GM12878 (cell line): Measurements from ENCODE around the gene APOA5. TPM values are rescaled to one million over a fixed set of nuclear protein-coding genes. Genes with fewer than 3 reads are reported as not detected.
"Not testable (repeated sequence)": the region's sequence is repeated elsewhere in the genome, so short reads cannot be mapped to it uniquely, and the experiment has no call there.

Experiments used
- ATAC-seq: fragments of 200-7000 bp; cut with Tn5 transposase; 3 replicates; pipeline ENCODE4 v1.9.1; 2020; ENCODE audit warnings: mild to moderate bottlenecking, moderate library complexity
- BruUV-seq: library from RNA; stranded (reverse); fragments of 400-500 nt; replicated peaks from 2 replicates; lab custom pipeline; 2021; lab: Mats Ljungman, UMichigan
- CTCF ChIA-PET: fragments of 300-600 bp; sonication (Branson Sonifier 250); formaldehyde crosslinking; extraction: SDS; loops from one replicate; lab custom pipeline; 2021; ENCODE audit warnings: inconsistent platforms; lab: Yijun Ruan, JAX
- POLR2A ChIA-PET: fragments of 350-600 bp; formaldehyde crosslinking; extraction: SDS; loops from one replicate; lab custom pipeline; 2021; ENCODE audit warnings: inconsistent platforms; lab: Charles Lee
- RAD21 ChIA-PET: fragments of 300-600 bp; sonication (Branson Sonifier 250); formaldehyde crosslinking; loops from one replicate; lab custom pipeline; 2023; ENCODE audit warnings: antibody characterized with exemption; ENCODE audit not compliant: unreplicated experiment; lab: Charles Lee
- SMC1A ChIA-PET: fragments of 300-600 bp; sonication (Branson Sonifier 250); formaldehyde crosslinking; loops from one replicate; lab custom pipeline; 2023; ENCODE audit not compliant: unreplicated experiment, uncharacterized antibody; lab: Charles Lee
- DNase-seq: peaks from one replicate; pipeline ENCODE4 v3.0.0-alpha.2; 2011; ENCODE audit warnings: low read depth, low spot score
- FAIRE-seq: peaks from 3 replicates; lab custom pipeline; 2011; peaks lifted over from hg19 to GRCh38; lab: Jason Lieb, UNC
- H2AFZ ChIP-seq: 2 replicates; pipeline ENCODE4 v1.6.0; 2011; ENCODE audit warnings: low read depth, low read length, control low read depth; ENCODE audit not compliant: control insufficient read depth
- H3K27ac ChIP-seq: 2 replicates; pipeline ENCODE4 v1.5.1; 2011; ENCODE audit warnings: control low read depth; ENCODE audit not compliant: control insufficient read depth, insufficient read depth
- H3K27me3 ChIP-seq, 2 experiments: replicated peaks in 1 of 2; 2 replicates each; pipeline versions ENCODE4 v1.6.0 to v1.6.1; 2011; ENCODE audit warnings: low read length in 1 of 2; ENCODE audit not compliant: control insufficient read depth in 2 of 2, insufficient read depth in 2 of 2
- H3K36me3 ChIP-seq, 2 experiments: 2 replicates each; pipeline ENCODE4 v1.5.1; 2011; ENCODE audit warnings: low read length in 1 of 2; ENCODE audit not compliant: control insufficient read depth in 2 of 2, insufficient read depth in 2 of 2
- H3K4me1 ChIP-seq: 2 replicates; pipeline ENCODE4 v1.6.1; 2011; ENCODE audit warnings: mild to moderate bottlenecking, low read length, moderate library complexity, mixed read lengths; ENCODE audit not compliant: control insufficient read depth, insufficient read depth
- H3K4me2 ChIP-seq: 2 replicates; pipeline ENCODE4 v1.6.0; 2011; ENCODE audit warnings: control low read depth; ENCODE audit not compliant: control insufficient read depth, insufficient read depth
- H3K4me3 ChIP-seq: fragments of 200-600 bp; sonication (generic); 2 replicates; pipeline ENCODE4 v1.5.1; 2016
- H3K79me2 ChIP-seq: 2 replicates; pipeline ENCODE4 v1.6.0; 2011; ENCODE audit warnings: low read length; ENCODE audit not compliant: control insufficient read depth, insufficient read depth
- H3K9ac ChIP-seq: 2 replicates; pipeline ENCODE4 v1.8.0; 2011; ENCODE audit warnings: low read length, control low read depth, mixed read lengths; ENCODE audit not compliant: control insufficient read depth, insufficient read depth
- H3K9me3 ChIP-seq: replicated peaks from 3 replicates; pipeline ENCODE4 v1.5.1; 2011; ENCODE audit warnings: mild to moderate bottlenecking, low read length; ENCODE audit not compliant: control insufficient read depth, insufficient read depth
- H4K20me1 ChIP-seq: 2 replicates; pipeline ENCODE4 v1.6.0; 2011; ENCODE audit not compliant: control insufficient read depth, insufficient read depth
- CEBPB ChIP-seq, 2 experiments: fragments of 150-350 bp in 1 of 2; IDR thresholded peaks; 2 replicates each; pipeline ENCODE4 v1.6.1; 2012 to 2014; ENCODE audit warnings: low read depth in 2 of 2, low read length in 2 of 2, borderline replicate concordance in 1 of 2, inconsistent platforms in 1 of 2
- DPF2 ChIP-seq: fragments of 450-650 bp; IDR thresholded peaks from 2 replicates; pipeline ENCODE4 v1.6.1; 2017; ENCODE audit warnings: mild to moderate bottlenecking
- EGR1 ChIP-seq, 2 experiments: IDR thresholded peaks; 1 replicate in 1 of 2; 2 replicates in 1 of 2; pipeline ENCODE4 v1.6.1; 2011 to 2012; ENCODE audit warnings: low read depth in 2 of 2, low read length in 2 of 2, borderline replicate concordance in 1 of 2, mild to moderate bottlenecking in 1 of 2, moderate library complexity in 1 of 2
- NFYA ChIP-seq: IDR thresholded peaks from 2 replicates; pipeline ENCODE4 v1.6.1; 2011; ENCODE audit warnings: low read depth, mild to moderate bottlenecking, low read length, improper control_type of control experiment, borderline replicate concordance
- RFX5 ChIP-seq: IDR thresholded peaks from 2 replicates; pipeline ENCODE4 v1.6.1; 2011; ENCODE audit warnings: low read depth, low read length, improper control_type of control experiment
- WGBS: methylation state at CpG from one replicate; pipeline ENCODE4 v1.1.6; 2016; ENCODE audit warnings: low lambda C conversion rate; ENCODE audit not compliant: insufficient replicate concordance, insufficient coverage; ENCODE audit errors: missing lambda C conversion rate; 5-methylcytosine and 5-hydroxymethylcytosine counted together
- in situ Hi-C: fragments of 300-500 bp; cut with MboI; formaldehyde crosslinking; loops from 9 replicates; pipeline ENCODE4 v1.14.3; 2018; ENCODE audit warnings: mixed read lengths
- intact Hi-C: fragments of 100-400 bp; cut with micrococcal nuclease; formaldehyde crosslinking; loops from one replicate; pipeline ENCODE4 v1.14.2; 2022; ENCODE audit not compliant: unreplicated experiment
- polyA plus RNA-seq, 11 experiments: library from polyadenylated mRNA; depleted of rRNA in 4 of 11; unstranded in 6 of 11; stranded (reverse) in 5 of 11; fragments of >200 nt; fragmentation: Nextera tagmentation in 4 of 11; fragmentation: Illumina TruSeq in 1 of 11; extraction: Ambion mirVana in 4 of 11; extraction: Trizol in 1 of 11; gene quantifications; 1 replicate in 1 of 11; 2 replicates in 10 of 11; pipeline versions ENCODE4 v1.2.1 to v1.2.3, GENCODE V29; 2011 to 2016; ENCODE audit warnings: inconsistent platforms in 2 of 11, missing spikeins in 2 of 11, low read depth in 1 of 11
- total RNA-seq, 4 experiments: library from RNA; depleted of rRNA in 3 of 4; stranded (reverse); fragments of >200 nt in 3 of 4; fragmentation: Illumina TruSeq in 1 of 4; extraction: Trizol in 1 of 4; gene quantifications; 2 replicates each; pipeline versions ENCODE4 v1.2.1 to v1.2.3, GENCODE V29; 2013 to 2021
- TF ChIP-seq, protein P1 (sequence below): fragments of 450-650 bp; IDR thresholded peaks from 2 replicates; pipeline ENCODE4 v1.6.1; 2017; ENCODE audit warnings: mild to moderate bottlenecking, low read depth, inconsistent platforms; ENCODE audit not compliant: poor library complexity, severe bottlenecking
- TF ChIP-seq, protein P2 (sequence below): IDR thresholded peaks from 2 replicates; pipeline ENCODE4 v1.6.1; 2011; ENCODE audit warnings: low read depth, mild to moderate bottlenecking, low read length, moderate library complexity, borderline replicate concordance; ENCODE audit errors: extremely low read depth
- TF ChIP-seq, protein P3 (sequence below): fragments of 450-650 bp; IDR thresholded peaks from 2 replicates; pipeline ENCODE4 v1.6.1; 2016; ENCODE audit warnings: mild to moderate bottlenecking, moderate library complexity, borderline replicate concordance

Gene APOA5
- total and polyA plus RNA-seq, 10 of the 15 experiments (the other 5 are each of a cell fraction or from before 2014, with no cell fraction given) = 0.15 TPM; not detected in 9

DNA sequence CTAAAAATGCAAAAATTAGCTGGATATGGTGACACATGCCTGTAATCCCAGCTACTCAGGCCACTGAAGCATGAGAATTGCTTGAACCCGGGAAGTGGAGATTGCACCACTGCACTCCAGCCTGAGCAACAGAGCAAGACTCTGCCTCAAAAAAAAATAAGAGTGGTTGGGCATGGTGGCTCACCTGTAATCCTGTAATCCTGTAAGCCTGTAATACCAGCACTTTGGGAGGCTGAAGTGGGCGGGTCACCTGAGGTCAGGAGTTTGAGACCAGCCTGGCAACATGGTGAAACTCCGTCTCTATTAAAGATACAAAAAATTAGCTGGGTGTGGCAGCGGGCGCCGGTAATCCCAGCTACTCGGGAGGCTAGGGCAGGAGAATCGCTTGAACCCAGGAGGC, 35.6 kb downstream of the APOA5 start:
- FAIRE-seq, H3K27me3 ChIP-seq, ATAC-seq, POLR2A ChIA-PET, SMC1A ChIA-PET, H3K4me2 ChIP-seq, BruUV-seq, H3K9ac ChIP-seq, H4K20me1 ChIP-seq, H2AFZ ChIP-seq, H3K79me2 ChIP-seq, H3K9me3 ChIP-seq, intact Hi-C loops, in situ Hi-C loops, RAD21 ChIA-PET, DNase-seq, H3K4me3 ChIP-seq, H3K27ac ChIP-seq, H3K4me1 ChIP-seq: not testable (repeated sequence)
- CTCF ChIA-PET = interaction anchor here (4.9 kb wide), 1 partner anchor 13 kb away, joined by 25 read pairs; no protein-coding TSS in a partner anchor
- peaks cover 8 to 36% of the 10 kb centered on the region in 2 experiments; a peak in 3 of 4 replicates for H3K36me3 ChIP-seq
- 95% methylated on average over 8 of the region's 8 CpGs for whole genome bisulfite sequencing

DNA sequence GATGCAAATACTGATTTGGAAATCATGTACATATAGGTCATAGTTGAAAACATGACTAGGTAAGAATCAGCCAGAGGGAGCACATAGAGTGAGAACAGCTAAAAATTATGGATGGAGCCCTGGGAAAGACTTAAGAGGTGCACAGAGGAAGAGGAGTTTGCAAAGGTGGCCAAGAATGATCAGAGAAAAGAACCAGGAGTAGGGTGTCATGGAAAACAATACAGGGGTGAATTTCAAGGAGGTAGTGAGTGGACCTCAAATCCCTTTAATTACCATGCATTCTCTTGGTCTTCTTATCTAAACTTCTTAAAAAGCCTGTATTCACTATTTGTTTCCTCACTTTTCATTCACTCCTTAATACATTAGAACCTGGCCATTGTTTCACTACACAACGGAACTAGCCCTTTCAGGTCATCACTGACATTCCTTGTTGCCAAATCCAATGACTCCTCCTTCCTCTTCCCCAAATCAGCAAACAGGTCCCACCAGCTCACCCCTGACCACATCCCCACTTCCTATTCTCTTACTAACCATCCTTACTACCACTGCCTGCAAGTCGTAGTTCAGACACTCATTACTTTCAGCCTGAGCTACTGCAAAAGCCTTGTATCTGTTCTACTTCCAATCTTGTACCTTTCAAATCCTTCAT, 41.5 kb downstream of the APOA5 start:
- Histone ChIP-seq H3K9me3 (no peaks in the 10 kb centered on the region), H3K27ac (no peak overlapping the region), H3K27me3 (no peaks in the 10 kb centered on the region), H2AFZ (no peak overlapping the region), H3K79me2 (no peaks in the 10 kb centered on the region), H3K36me3 (peaks cover 17 to 18% of the 10 kb centered on the region in 2 experiments; a peak in 3 of 4 replicates), H3K4me3 (no peak overlapping the region), H3K4me2 (no peak overlapping the region), H3K4me1 (no peaks in the 10 kb centered on the region), H3K9ac (no peak overlapping the region), H4K20me1 (no peaks in the 10 kb centered on the region)
- ATAC-seq (no peak), DNase-seq (no peak), FAIRE-seq (no peak)
- CTCF ChIA-PET = interaction anchor here (1.0 to 3.8 kb wide), 6 partner anchors 8 to 86 kb away, joined by 3 to 13 read pairs (median 5); partner anchors contain the start of gene APOA5
- no TSS peak for BruUV-seq
- RAD21 ChIA-PET = no interaction called here
- in situ Hi-C loops = no loop called here
- WGBS = 96% methylated on average over 2 of the region's 2 CpGs
- SMC1A ChIA-PET = interaction anchor here (1.1 kb wide), 1 partner anchor 15 kb away, joined by 5 read pairs; no protein-coding TSS in a partner anchor
- intact Hi-C loops = no loop called here
- POLR2A ChIA-PET = interaction anchor here (0.5 kb wide), 1 partner anchor 19 kb away, joined by 3 read pairs; no protein-coding TSS in a partner anchor
- no peak for TF ChIP-seq CEBPB (IDR thresholded peaks at IDR 0.05; ENCODE audit: borderline replicate concordance in 1 of 2, low read depth in 2 of 2, low read length in 2 of 2)
- no peak for TF ChIP-seq DPF2
- TF ChIP-seq, protein P1, sequence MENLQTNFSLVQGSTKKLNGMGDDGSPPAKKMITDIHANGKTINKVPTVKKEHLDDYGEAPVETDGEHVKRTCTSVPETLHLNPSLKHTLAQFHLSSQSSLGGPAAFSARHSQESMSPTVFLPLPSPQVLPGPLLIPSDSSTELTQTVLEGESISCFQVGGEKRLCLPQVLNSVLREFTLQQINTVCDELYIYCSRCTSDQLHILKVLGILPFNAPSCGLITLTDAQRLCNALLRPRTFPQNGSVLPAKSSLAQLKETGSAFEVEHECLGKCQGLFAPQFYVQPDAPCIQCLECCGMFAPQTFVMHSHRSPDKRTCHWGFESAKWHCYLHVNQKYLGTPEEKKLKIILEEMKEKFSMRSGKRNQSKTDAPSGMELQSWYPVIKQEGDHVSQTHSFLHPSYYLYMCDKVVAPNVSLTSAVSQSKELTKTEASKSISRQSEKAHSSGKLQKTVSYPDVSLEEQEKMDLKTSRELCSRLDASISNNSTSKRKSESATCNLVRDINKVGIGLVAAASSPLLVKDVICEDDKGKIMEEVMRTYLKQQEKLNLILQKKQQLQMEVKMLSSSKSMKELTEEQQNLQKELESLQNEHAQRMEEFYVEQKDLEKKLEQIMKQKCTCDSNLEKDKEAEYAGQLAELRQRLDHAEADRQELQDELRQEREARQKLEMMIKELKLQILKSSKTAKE = no peak
- TF ChIP-seq, protein P2, sequence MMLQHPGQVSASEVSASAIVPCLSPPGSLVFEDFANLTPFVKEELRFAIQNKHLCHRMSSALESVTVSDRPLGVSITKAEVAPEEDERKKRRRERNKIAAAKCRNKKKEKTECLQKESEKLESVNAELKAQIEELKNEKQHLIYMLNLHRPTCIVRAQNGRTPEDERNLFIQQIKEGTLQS = no peak
- no peak for TF ChIP-seq RFX5
- no peak for TF ChIP-seq EGR1 (IDR thresholded peaks at IDR 0.05; ENCODE audit: borderline replicate concordance in 1 of 2, low read depth in 2 of 2, low read length in 2 of 2)
- TF ChIP-seq NFYA = no peak
- TF ChIP-seq, protein P3, sequence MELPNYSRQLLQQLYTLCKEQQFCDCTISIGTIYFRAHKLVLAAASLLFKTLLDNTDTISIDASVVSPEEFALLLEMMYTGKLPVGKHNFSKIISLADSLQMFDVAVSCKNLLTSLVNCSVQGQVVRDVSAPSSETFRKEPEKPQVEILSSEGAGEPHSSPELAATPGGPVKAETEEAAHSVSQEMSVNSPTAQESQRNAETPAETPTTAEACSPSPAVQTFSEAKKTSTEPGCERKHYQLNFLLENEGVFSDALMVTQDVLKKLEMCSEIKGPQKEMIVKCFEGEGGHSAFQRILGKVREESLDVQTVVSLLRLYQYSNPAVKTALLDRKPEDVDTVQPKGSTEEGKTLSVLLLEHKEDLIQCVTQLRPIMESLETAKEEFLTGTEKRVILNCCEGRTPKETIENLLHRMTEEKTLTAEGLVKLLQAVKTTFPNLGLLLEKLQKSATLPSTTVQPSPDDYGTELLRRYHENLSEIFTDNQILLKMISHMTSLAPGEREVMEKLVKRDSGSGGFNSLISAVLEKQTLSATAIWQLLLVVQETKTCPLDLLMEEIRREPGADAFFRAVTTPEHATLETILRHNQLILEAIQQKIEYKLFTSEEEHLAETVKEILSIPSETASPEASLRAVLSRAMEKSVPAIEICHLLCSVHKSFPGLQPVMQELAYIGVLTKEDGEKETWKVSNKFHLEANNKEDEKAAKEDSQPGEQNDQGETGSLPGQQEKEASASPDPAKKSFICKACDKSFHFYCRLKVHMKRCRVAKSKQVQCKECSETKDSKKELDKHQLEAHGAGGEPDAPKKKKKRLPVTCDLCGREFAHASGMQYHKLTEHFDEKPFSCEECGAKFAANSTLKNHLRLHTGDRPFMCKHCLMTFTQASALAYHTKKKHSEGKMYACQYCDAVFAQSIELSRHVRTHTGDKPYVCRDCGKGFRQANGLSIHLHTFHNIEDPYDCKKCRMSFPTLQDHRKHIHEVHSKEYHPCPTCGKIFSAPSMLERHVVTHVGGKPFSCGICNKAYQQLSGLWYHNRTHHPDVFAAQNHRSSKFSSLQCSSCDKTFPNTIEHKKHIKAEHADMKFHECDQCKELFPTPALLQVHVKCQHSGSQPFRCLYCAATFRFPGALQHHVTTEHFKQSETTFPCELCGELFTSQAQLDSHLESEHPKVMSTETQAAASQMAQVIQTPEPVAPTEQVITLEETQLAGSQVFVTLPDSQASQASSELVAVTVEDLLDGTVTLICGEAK = no peak
